Measurements from ENCODE around the gene JDP2.

DNA sequence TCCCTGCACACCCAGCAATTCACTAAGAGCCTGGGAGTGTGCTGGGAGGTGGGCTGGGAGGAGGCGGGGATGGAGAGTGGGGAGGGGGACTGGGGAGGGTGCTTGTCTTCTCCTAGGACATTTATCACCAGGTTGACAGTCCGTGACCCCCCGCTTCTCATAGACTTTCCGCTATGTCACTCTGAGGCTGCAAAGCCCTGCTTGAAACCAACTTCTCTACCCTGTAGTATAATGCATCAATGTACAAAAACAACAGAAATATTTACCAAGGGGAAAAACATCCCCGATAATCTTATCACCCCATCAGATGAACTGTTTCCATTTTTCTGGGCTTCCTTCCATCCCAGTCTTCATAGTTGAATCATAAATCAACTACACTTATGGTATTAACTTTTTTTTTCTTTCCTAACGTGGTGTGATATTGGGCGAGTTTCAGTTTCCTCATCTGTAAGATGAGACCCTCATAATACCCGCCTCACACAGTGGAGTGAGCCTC, 65.8 kb downstream of the JDP2 start:
- TF ChIP-seq, protein P1, sequence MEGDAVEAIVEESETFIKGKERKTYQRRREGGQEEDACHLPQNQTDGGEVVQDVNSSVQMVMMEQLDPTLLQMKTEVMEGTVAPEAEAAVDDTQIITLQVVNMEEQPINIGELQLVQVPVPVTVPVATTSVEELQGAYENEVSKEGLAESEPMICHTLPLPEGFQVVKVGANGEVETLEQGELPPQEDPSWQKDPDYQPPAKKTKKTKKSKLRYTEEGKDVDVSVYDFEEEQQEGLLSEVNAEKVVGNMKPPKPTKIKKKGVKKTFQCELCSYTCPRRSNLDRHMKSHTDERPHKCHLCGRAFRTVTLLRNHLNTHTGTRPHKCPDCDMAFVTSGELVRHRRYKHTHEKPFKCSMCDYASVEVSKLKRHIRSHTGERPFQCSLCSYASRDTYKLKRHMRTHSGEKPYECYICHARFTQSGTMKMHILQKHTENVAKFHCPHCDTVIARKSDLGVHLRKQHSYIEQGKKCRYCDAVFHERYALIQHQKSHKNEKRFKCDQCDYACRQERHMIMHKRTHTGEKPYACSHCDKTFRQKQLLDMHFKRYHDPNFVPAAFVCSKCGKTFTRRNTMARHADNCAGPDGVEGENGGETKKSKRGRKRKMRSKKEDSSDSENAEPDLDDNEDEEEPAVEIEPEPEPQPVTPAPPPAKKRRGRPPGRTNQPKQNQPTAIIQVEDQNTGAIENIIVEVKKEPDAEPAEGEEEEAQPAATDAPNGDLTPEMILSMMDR (IDR thresholded peaks at IDR 0.05; ENCODE audit: insufficient read depth, low read length, poor library complexity, severe bottlenecking), result no peak
- no peak for TF ChIP-seq EZH2phosphoT487 (conservative IDR thresholded peaks at IDR 0.05; ENCODE audit: low read length)

Data from SU-DHL-6 (cell line).